AG08396 (cell line): ENCODE measurements around the gene RNASE1.
"Not testable (repeated sequence)": the region's sequence is repeated elsewhere in the genome, so short reads cannot be mapped to it uniquely, and the experiment has no call there.

ENCODE experiments used
- DNase-seq: peaks from one replicate; pipeline ENCODE4 v3.0.0; 2012; ENCODE audit warnings: low spot score, mixed read lengths

RNASE1 gene

DNA sequence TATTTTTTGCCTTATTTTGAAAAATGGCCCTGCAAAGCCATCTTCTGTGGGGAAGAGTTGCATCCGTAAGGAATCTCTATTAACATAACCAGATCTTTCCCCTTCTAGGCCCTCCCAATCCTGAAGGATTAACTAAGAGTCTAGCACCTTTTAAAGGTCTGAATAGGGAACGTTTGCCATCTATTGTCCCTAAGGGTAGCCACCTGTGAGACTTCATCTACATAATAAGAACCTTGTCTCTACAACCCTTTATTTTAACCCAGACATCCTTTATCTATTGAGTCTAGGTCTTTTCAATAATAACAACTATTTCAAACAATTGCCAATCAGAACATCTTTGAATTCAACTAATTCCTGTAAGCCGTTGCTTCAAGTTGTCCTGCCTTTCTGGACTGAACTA lies 30.0 kb downstream of the RNASE1 start:
- no peak for DNase-seq

DNA sequence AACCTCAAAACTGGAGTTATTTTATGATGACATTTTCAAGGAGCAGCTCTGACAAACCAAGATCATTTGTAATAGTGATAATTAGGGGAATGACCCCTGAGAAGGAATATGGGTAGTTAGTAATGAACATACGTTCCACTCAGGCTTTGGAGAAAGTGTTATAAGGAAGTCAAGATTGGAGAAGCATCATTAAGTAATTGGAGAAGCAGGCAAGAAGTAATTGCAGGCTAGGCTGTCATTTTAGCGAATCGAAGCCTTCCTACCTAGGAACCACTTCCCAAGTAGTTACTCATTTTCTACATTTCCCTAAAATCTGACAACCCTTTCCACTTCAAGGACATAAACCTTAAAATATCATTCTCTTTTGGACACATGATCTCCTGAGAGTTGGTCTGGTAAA lies 33.2 kb downstream of the RNASE1 start:
- DNase-seq, result no peak

DNA sequence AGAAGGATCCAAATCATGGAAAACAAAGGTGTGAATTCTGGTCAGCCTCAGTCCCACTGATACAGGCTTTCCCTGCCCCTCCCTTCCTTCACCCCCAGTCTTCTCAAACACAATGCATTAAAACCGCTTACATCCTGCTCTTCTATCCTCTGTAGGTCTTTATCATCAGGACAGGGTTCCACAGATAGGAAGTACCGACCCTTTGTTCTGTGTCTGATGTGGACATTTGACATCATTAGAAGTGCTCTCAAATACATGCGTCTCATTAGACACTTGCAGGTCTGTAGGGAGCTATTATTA lies 34.1 kb downstream of the RNASE1 start:
- DNase-seq, result no peak

DNA sequence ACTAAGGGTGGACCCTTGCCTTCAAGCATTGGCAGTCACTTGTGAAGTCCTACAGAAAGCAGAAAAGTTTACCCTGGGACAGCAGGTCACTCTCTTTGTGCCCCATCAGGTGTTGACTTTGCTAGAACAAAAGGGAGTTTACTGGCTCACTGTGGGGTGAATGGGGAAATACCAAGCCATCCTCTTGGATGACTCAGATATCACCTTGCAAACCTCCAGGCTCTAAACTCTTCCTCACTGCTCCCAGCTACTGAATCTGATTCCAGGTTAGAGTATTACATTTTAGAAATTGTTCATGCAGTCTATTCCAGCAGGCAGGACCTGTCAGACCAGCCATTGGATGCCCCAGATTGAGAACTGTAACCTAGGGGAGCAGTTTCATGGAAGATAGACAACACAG lies 41.7 kb downstream of the RNASE1 start:
- DNase-seq, result no peak

DNA sequence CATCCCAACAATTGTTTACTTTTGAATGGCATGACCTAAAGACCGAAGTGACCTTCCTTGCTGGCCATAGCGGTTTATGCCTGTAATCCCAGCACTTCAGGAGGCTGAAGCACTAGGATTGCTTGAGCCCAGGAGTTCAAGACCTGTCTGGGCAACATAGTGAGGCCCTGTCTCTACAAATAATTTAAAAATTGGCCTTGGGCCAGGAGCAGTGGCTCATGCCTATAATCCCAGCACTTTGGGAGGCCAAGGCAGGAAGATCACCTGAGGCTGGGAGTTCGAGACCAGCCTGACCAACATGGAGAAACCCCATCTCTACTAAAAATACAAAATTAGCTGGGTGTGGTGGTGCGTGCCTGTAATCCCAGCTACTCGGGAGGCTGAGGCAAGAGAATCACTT lies 43.2 kb downstream of the RNASE1 start:
- DNase-seq, result not testable (repeated sequence)

DNA sequence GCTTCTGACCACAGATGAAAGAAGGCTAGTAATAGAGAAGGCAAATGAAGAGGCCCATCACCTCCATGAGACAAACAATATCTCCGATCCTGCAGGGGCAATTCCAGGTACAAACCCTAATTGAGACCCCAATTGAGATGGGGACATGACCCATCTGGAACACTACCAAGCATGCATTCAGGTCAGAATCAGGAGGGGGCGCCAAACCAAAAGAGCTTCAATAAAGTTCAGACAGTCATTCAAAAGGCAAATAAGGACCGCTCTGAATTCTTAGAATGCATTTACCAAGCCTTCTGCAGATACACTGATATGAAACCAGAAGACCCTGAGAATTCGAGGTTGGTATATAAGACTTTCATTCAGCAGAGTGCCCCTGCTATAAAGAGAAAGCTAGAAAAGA lies 44.7 kb downstream of the RNASE1 start:
- no peak for DNase-seq

DNA sequence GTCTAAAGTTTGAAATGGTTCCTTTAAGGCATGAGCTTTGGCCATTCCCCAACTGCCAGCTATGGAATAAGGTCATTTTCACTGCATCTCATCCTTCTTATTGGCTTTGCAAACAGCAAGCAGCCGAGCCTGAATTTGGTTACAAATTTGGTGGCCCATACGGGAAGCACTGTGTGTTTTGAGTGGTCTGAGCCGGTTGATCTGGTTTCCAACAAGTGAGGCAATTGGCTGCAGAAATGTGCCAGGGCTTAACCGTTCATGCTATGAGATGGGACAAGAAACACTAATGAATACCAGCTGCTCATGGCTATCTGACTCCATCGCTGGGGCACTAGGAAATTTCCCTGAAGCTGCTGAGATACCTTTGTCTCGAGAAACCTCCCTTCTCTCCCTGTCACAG lies 47.6 kb downstream of the RNASE1 start:
- DNase-seq, result no peak

DNA sequence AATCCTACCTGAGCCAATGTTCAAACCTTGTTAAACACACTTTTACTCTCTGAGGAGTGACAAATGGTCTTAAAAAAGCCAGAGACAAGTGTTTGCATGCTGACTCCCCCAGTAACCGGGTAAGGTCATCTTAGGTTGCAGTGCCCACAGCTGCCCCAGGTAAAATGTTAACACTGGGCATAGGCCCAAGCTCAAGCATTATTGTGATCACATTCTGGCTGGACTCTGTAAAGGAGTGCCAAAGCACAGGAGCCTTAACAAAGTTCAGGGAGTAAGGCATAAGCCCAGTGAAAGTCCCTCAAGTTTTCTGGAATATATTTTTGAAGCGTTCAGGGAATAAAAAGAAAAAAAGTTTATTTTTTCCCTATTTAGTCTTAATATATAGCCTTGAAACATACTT lies 48.3 kb downstream of the RNASE1 start:
- DNase-seq, result no peak

DNA sequence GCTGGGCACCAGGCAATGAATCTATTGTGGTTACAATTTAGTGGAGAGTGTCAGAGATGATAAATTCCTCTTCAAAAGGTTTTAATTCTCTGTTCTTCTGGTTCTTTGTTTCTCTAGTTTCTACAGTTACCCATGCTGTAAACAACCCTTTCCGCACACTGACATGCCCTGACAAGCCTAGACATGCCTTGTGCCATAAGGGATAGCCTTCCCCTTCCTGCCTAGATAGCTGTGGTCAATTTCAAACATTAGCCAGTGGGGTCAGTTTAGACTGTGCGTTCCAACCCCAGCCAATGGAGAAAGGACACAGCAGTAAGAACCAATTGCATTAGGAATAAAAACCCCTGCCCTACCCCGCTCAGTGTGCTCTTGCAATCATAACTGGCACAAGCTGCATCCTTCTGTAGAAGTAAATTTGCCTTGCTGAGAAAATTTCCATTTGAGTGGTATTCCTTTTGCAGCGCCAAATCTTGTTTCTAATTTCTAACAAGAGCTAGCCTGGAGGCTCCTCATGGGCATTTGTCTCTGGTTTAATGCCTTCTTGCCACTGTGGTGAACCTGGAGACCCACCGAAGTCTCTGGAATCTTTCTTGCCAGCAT lies 50.6 kb downstream of the RNASE1 start:
- DNase-seq, result no peak
